Measurements from ENCODE around the gene STRA6. TPM values are rescaled to one million over a fixed set of nuclear protein-coding genes. Genes with fewer than 3 reads are reported as not detected.
A peak's percentile ranks its signal among the peaks of the same experiment; 100 is the strongest.

STRA6 gene
- total RNA-seq, 6 donors from 2014 or later: 0.22 to 3.5 (median 0.88) TPM; not detected in 3

- H3K36me3 ChIP-seq: no peaks in the 10 kb centered on the region
- ATAC-seq (ENCODE audit: low FRiP score in 2 of 2) (no peak), DNase-seq (peak in 1 of 2 donors; percentile 59)
- no peak for TF ChIP-seq CTCF (IDR thresholded peaks at IDR 0.05)
- no peak for TF ChIP-seq EP300 (IDR thresholded peaks at IDR 0.05)
- TF ChIP-seq POLR2A (IDR thresholded peaks at IDR 0.05): no peak
- no peak for TF ChIP-seq POLR2AphosphoS5 (IDR thresholded peaks at IDR 0.05)
- 83 to 85% methylated on average over 7 to 19 of the region's 21 CpGs for WGBS, 2 donors
- H3K9me3 ChIP-seq: no peaks in the 10 kb centered on the region
- H3K4me3 ChIP-seq: no peak overlapping the region
- H3K27ac ChIP-seq: no peak overlapping the region
- H3K4me1 ChIP-seq: peaks cover 17 to 29% (median 22%) of the 10 kb centered on the region in 4 donors
- no peaks in the 10 kb centered on the region for H3K27me3 ChIP-seq
These were observed 21.5 kb downstream of the STRA6 start for GRCh38 chr15:74180881-74181602.

DNA sequence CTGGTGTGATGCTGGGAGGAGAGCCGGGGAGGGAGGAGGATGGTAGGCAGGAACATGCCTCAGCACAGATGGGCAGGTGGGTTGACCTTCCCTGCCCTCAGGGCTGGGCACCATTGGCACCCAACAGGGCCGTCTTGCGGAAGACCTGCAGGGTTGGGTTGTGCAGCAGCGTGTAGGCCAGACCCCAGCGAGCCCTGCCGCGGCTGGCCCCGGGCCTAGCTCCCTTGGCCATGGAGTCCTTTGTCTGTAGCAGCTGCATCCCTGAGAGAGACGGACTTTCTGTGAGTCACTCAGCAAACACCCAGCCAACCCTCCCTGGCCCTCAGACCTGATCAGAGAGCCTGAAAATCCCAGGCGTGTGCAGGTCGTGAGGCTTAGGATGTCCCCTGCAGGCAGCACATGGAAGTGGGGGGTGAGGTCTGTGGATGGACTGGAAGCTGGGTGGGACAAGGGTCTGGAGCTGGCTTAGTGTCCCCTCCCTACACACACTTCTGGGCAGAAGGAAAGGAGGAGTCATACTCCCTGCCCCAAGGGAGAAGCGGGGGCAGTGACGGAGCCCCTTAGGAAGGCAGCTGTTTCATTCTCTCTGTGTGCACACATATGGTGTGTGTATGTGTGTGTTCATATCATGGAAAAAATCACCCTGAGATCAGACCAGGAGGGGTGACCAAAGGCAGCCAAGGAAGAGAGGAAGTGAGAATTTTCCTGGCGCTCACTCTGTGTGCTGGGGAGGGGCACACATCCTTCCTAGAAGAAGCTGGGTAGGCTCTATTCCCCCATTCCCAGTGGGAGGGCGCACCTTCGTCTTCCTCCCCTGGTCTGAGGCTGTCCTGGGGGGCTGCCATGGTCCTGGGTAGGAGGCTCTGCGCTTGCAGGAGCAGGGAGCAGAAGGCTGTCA is 22.4 kb downstream of the STRA6 start:
- WGBS, 2 donors: 58 to 68% methylated on average over 5 to 16 of the region's 17 CpGs
- Histone ChIP-seq H3K9me3 (no peaks in the 10 kb centered on the region), H3K27me3 (no peaks in the 10 kb centered on the region), H3K4me3 (no peak overlapping the region), H3K27ac (peak overlapping the region in 2 of 4 donors; percentile 48 to 58), H3K4me1 (peaks cover 17 to 29% (median 22%) of the 10 kb centered on the region in 4 donors), H3K36me3 (no peaks in the 10 kb centered on the region)
- TF ChIP-seq EP300 (IDR thresholded peaks at IDR 0.05) (no peak), POLR2A (IDR thresholded peaks at IDR 0.05) (no peak), POLR2AphosphoS5 (IDR thresholded peaks at IDR 0.05) (no peak), CTCF (IDR thresholded peaks at IDR 0.05) (no peak)
- ATAC-seq (ENCODE audit: low FRiP score in 2 of 2) (peak in 1 of 2 donors; percentile 60), DNase-seq (peak in 1 of 2 donors; percentile 73)

DNA sequence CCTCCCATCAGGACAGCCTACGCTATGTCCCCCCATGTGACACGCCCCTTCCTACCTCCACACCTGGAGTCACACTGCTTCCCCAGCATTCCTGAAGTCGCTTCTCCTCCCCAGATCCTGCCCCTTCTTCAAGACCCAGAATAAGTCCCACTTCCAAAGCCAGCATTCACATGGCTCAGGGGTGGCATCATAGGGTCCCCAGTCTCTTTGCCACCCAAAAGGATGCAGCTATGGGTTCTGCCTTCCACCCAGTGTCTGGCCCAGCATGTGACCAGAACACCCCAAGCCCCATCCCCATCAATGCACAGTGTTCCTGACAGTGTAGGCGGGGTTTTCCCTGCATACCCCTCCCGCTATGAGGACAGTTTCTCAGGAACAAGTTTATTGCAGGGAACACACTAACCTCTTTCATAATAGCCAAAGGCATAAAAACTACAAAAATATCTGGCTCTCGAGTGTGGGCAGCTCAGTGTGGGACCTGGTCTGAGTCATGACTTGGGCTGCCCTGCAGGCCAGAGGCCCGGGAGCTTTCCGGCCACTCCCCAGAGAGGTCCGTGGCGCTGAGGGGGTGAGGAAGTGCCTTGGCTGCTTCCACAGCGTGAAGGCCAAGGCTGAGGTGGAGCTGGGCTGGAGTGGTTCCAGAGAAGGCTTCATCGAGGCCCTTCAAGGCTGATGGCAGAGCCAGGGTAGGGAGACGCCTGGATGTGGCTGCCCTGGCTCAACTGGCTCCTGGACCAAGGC is 23.3 kb downstream of the STRA6 start:
- WGBS, 2 donors: 58 to 83% methylated on average over 5 to 13 of the region's 13 CpGs
- ATAC-seq (ENCODE audit: low FRiP score in 2 of 2) (peak; percentile 64 to 72), DNase-seq (peak; percentile 46 to 63)
- Histone ChIP-seq H3K9me3 (no peaks in the 10 kb centered on the region), H3K4me1 (peaks cover 17 to 29% (median 22%) of the 10 kb centered on the region in 4 donors), H3K36me3 (no peaks in the 10 kb centered on the region), H3K27ac (peak overlapping the region in 3 of 4 donors; percentile 38 to 58 (median 48)), H3K4me3 (no peak overlapping the region), H3K27me3 (no peaks in the 10 kb centered on the region)
- no peak for TF ChIP-seq POLR2AphosphoS5 (IDR thresholded peaks at IDR 0.05)
- TF ChIP-seq CTCF (IDR thresholded peaks at IDR 0.05): no peak
- TF ChIP-seq EP300 (IDR thresholded peaks at IDR 0.05): no peak
- TF ChIP-seq POLR2A (IDR thresholded peaks at IDR 0.05): no peak

GRCh38 chr15:74178326-74179100 is 24.1 kb downstream of the STRA6 start:
- DNase-seq (no peak), ATAC-seq (ENCODE audit: low FRiP score in 2 of 2) (no peak)
- H3K36me3 ChIP-seq: no peaks in the 10 kb centered on the region
- H3K4me3 ChIP-seq: no peak overlapping the region
- TF ChIP-seq POLR2AphosphoS5 (IDR thresholded peaks at IDR 0.05): no peak
- TF ChIP-seq CTCF (IDR thresholded peaks at IDR 0.05): no peak
- TF ChIP-seq POLR2A (IDR thresholded peaks at IDR 0.05): no peak
- no peak for TF ChIP-seq EP300 (IDR thresholded peaks at IDR 0.05)
- H3K4me1 ChIP-seq: peaks cover 17 to 30% (median 22%) of the 10 kb centered on the region in 4 donors
- WGBS, 2 donors: 80 to 85% methylated on average over 7 of the region's 7 CpGs
- no peaks in the 10 kb centered on the region for H3K27me3 ChIP-seq
- H3K9me3 ChIP-seq: no peaks in the 10 kb centered on the region
- H3K27ac ChIP-seq: peak overlapping the region in 3 of 4 donors; percentile 38 to 54 (median 48)
